ENCODE measurements around the gene OR11H7.

DNA sequence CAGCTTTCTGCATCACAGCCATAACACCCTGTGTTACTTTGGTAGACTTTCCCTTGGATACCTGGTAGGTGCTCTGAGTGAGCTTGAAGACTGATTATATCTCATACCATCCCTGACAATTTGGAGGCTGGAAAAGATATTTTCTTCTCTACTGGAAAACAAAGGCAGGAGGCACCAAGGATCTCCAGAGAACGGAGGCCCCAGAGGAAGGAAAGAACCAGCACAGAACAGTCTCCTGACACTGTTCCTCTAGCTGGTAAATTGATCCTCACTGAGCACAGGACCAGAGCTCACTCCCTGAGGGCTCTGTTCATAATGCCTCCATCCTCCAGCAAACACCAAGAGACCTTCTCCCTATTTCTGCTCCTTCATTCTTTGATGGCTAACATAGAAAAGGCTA is 38.2 kb upstream of the OR11H7 start, which contains the start of gene OR11G2:
- TF ChIP-seq CTCF (IDR thresholded peaks at IDR 0.05) (no peak), EP300 (IDR thresholded peaks at IDR 0.05) (no peak), POLR2AphosphoS5 (IDR thresholded peaks at IDR 0.05) (no peak)

Data from stomach (tissue), 4 donors.